ENCODE measurements around the gene DCTN4.

DNA sequence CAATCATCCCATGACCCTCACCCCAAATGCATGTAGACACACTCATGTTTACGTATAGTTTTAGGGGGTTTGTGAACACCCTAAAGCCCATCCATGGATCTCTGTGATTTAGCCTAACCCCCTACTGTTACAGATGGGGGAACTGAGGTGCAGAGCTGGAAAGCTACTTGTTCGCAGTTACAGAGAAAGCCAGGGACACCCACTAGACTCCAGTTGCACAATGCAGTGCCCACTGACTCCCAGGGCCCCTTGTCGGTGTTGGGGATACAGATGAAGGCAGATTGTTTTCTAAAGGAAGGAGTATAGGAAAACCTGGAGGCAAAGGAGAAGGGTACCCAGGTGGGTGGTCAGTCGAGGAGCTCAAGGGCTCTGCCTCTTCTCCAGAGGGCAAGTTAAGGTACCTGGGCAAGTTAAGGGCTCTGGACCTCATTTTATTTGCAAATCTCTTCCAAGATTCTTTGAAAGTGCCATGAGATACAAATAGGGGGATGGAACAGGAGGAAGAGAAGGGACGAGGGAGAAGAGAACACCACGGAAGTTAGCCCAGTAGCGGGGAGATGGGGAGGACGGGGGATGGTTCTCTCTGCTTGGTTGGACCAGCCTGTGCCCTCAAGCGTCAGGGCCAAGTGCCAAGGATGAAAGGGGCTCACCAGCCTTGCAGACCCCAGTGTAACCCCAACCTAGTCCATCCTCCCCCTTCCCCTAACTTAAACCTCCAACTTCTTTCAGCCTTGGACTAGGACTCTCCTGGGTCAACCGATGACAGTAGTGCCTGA lies 96.8 kb downstream of the DCTN4 start:
- TF ChIP-seq CTCF (IDR thresholded peaks at IDR 0.05) (no peak), ZNF121 (CRISPR knock-in tag; IDR thresholded peaks at IDR 0.05) (no peak), NR3C1 (CRISPR knock-in tag; conservative IDR thresholded peaks at IDR 0.05; ENCODE audit: low read depth) (no peak), AR (CRISPR knock-in tag; IDR thresholded peaks at IDR 0.05) (no peak), AFF4 (CRISPR knock-in tag; IDR thresholded peaks at IDR 0.05; ENCODE audit: borderline replicate concordance) (no peak)
- TF ChIP-seq, protein P1, sequence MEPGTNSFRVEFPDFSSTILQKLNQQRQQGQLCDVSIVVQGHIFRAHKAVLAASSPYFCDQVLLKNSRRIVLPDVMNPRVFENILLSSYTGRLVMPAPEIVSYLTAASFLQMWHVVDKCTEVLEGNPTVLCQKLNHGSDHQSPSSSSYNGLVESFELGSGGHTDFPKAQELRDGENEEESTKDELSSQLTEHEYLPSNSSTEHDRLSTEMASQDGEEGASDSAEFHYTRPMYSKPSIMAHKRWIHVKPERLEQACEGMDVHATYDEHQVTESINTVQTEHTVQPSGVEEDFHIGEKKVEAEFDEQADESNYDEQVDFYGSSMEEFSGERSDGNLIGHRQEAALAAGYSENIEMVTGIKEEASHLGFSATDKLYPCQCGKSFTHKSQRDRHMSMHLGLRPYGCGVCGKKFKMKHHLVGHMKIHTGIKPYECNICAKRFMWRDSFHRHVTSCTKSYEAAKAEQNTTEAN (CRISPR knock-in tag; IDR thresholded peaks at IDR 0.05) = no peak
- TF ChIP-seq, protein P2, sequence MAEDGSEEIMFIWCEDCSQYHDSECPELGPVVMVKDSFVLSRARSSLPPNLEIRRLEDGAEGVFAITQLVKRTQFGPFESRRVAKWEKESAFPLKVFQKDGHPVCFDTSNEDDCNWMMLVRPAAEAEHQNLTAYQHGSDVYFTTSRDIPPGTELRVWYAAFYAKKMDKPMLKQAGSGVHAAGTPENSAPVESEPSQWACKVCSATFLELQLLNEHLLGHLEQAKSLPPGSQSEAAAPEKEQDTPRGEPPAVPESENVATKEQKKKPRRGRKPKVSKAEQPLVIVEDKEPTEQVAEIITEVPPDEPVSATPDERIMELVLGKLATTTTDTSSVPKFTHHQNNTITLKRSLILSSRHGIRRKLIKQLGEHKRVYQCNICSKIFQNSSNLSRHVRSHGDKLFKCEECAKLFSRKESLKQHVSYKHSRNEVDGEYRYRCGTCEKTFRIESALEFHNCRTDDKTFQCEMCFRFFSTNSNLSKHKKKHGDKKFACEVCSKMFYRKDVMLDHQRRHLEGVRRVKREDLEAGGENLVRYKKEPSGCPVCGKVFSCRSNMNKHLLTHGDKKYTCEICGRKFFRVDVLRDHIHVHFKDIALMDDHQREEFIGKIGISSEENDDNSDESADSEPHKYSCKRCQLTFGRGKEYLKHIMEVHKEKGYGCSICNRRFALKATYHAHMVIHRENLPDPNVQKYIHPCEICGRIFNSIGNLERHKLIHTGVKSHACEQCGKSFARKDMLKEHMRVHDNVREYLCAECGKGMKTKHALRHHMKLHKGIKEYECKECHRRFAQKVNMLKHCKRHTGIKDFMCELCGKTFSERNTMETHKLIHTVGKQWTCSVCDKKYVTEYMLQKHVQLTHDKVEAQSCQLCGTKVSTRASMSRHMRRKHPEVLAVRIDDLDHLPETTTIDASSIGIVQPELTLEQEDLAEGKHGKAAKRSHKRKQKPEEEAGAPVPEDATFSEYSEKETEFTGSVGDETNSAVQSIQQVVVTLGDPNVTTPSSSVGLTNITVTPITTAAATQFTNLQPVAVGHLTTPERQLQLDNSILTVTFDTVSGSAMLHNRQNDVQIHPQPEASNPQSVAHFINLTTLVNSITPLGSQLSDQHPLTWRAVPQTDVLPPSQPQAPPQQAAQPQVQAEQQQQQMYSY (CRISPR knock-in tag; IDR thresholded peaks at IDR 0.05) = no peak

All from WTC11 (cell line).